Stimulated activated CD8-positive, alpha-beta memory T cell treated with anti-CD3 and anti-CD28 coated beads, Interleukin-7, amount 100 ng/mL, for 4 hours (primary cell): ENCODE data around the gene SLC6A4.
"Not testable (repeated sequence)": the region's sequence is repeated elsewhere in the genome, so short reads cannot be mapped to it uniquely, and the experiment has no call there.

Source experiments
- DNase-seq, 2 donors: peaks; one replicate each; pipeline ENCODE4 v3.0.0-alpha.2; 2020; ENCODE audit warnings: low read depth in 2 of 2

SLC6A4 gene

GRCh38 chr17:30219315-30219714, 16.2 kb downstream of the SLC6A4 start:
- DNase-seq = no peak

GRCh38 chr17:30218799-30219198, 16.7 kb downstream of the SLC6A4 start:
- DNase-seq = no peak

- no peak for DNase-seq
Observed at GRCh38 chr17:30217746-30218245, 17.7 kb downstream of the SLC6A4 start.

GRCh38 chr17:30217054-30217453, 18.4 kb downstream of the SLC6A4 start:
- no peak for DNase-seq

GRCh38 chr17:30212750-30213149, 22.7 kb downstream of the SLC6A4 start:
- DNase-seq = no peak

- no peak for DNase-seq
Observed at GRCh38 chr17:30211371-30211770, 24.1 kb downstream of the SLC6A4 start.

- no peak for DNase-seq
Observed at GRCh38 chr17:30210901-30211300, 24.6 kb downstream of the SLC6A4 start.

- no peak for DNase-seq
Observed at GRCh38 chr17:30210366-30210765, 25.1 kb downstream of the SLC6A4 start.

GRCh38 chr17:30209930-30210329, 25.6 kb downstream of the SLC6A4 start:
- DNase-seq = no peak

- no peak for DNase-seq
Observed at GRCh38 chr17:30208214-30208613, 27.3 kb downstream of the SLC6A4 start.

- DNase-seq = no peak
Observed at GRCh38 chr17:30207655-30208054, 27.8 kb downstream of the SLC6A4 start.

- no peak for DNase-seq
Observed at GRCh38 chr17:30203471-30203981, 32.0 kb downstream of the SLC6A4 start.

GRCh38 chr17:30200656-30201055, 34.8 kb downstream of the SLC6A4 start:
- not testable (repeated sequence) for DNase-seq

GRCh38 chr17:30200106-30200505, 35.4 kb downstream of the SLC6A4 start:
- no peak for DNase-seq

GRCh38 chr17:30199600-30199999, 35.9 kb downstream of the SLC6A4 start:
- DNase-seq = no peak

GRCh38 chr17:30197416-30197815, 38.1 kb downstream of the SLC6A4 start:
- DNase-seq = no peak

- DNase-seq = no peak
Observed at GRCh38 chr17:30196504-30196903, 39.0 kb downstream of the SLC6A4 start.

GRCh38 chr17:30191072-30191471, 44.4 kb downstream of the SLC6A4 start:
- DNase-seq = no peak

GRCh38 chr17:30188211-30188939, 47.1 kb downstream of the SLC6A4 start:
- no peak for DNase-seq

GRCh38 chr17:30187573-30187972, 47.9 kb downstream of the SLC6A4 start:
- DNase-seq = no peak

GRCh38 chr17:30186761-30187160, 48.7 kb downstream of the SLC6A4 start:
- DNase-seq = no peak

- no peak for DNase-seq
Observed at GRCh38 chr17:30176855-30177254, 58.6 kb downstream of the SLC6A4 start.

GRCh38 chr17:30174556-30174955, 60.9 kb downstream of the SLC6A4 start:
- no peak for DNase-seq

- no peak for DNase-seq
Observed at GRCh38 chr17:30173649-30174048, 61.8 kb downstream of the SLC6A4 start.
